ENCODE measurements around the gene SF1.

- no peak for TF ChIP-seq CTCF (conservative IDR thresholded peaks at IDR 0.05; ENCODE audit: low read depth, low read length)
- no peak for TF ChIP-seq CEBPB (IDR thresholded peaks at IDR 0.05; ENCODE audit: low read depth, low read length)
- no peak for TF ChIP-seq RAD21 (IDR thresholded peaks at IDR 0.05; ENCODE audit: low read length)
- TF ChIP-seq SMC3 (IDR thresholded peaks at IDR 0.05; ENCODE audit: low read depth, low read length) = no peak
- no peak for TF ChIP-seq MAZ (IDR thresholded peaks at IDR 0.05; ENCODE audit: borderline replicate concordance, low read depth, low read length)
- no peak for TF ChIP-seq BHLHE40 (IDR thresholded peaks at IDR 0.05; ENCODE audit: low read depth, low read length)
- no peak for TF ChIP-seq POLR2A (IDR thresholded peaks at IDR 0.05; ENCODE audit: low read depth, low read length)
- no peak for TF ChIP-seq MXI1 (IDR thresholded peaks at IDR 0.05; ENCODE audit: borderline replicate concordance, low read depth, low read length)
- TF ChIP-seq RFX5 (IDR thresholded peaks at IDR 0.05; ENCODE audit: low read depth, low read length) = no peak
Observed at GRCh38 chr11:64813826-64814225, 35.5 kb upstream of the SF1 start.
